Endodermal cell (in vitro differentiated cells): ENCODE data around the gene SYPL2. TPM values are rescaled to one million over a fixed set of nuclear protein-coding genes. Genes with fewer than 3 reads are reported as not detected.

Experiments used
- DNase-seq: peaks from one replicate; pipeline ENCODE4 v3.0.0-alpha.2; 2017
- H3K27ac ChIP-seq: 2 replicates; pipeline ENCODE4 v1.5.1; 2013; ENCODE audit warnings: mild to moderate bottlenecking, low read depth, low read length, moderate library complexity
- H3K27me3 ChIP-seq: 2 replicates; pipeline ENCODE4 v1.6.1; 2013; ENCODE audit warnings: mild to moderate bottlenecking, low read length, moderate library complexity; ENCODE audit not compliant: insufficient read depth, control insufficient read depth, poor library complexity, severe bottlenecking
- H3K36me3 ChIP-seq: 2 replicates; pipeline ENCODE4 v1.7.0; 2013; ENCODE audit warnings: mild to moderate bottlenecking, low read length, moderate library complexity; ENCODE audit not compliant: control insufficient read depth, insufficient read depth
- H3K4me1 ChIP-seq: one replicate; pipeline ENCODE4 v1.7.0; 2013; ENCODE audit warnings: low read length; ENCODE audit not compliant: control insufficient read depth, insufficient read depth
- H3K4me3 ChIP-seq: 2 replicates; pipeline ENCODE4 v1.5.1; 2013; ENCODE audit warnings: mild to moderate bottlenecking, low read length, moderate library complexity
- H3K9ac ChIP-seq: 2 replicates; pipeline ENCODE4 v1.6.1; 2013; ENCODE audit warnings: mild to moderate bottlenecking, low read length, moderate library complexity; ENCODE audit not compliant: poor library complexity, severe bottlenecking; ENCODE audit errors: extremely low read depth
- H3K9me3 ChIP-seq: 2 replicates; pipeline ENCODE4 v1.6.1; 2013; ENCODE audit warnings: mild to moderate bottlenecking, low read length, moderate library complexity; ENCODE audit not compliant: control insufficient read depth
- H3K27ac Mint-ChIP-seq: 2 replicates; pipeline ENCODE4 v1.8.0; 2020; ENCODE audit warnings: mixed read lengths
- H3K27me3 Mint-ChIP-seq: 2 replicates; pipeline ENCODE4 v1.8.0; 2021; ENCODE audit warnings: mild to moderate bottlenecking, mixed read lengths; ENCODE audit not compliant: insufficient read depth
- H3K36me3 Mint-ChIP-seq: 2 replicates; pipeline ENCODE4 v1.8.0; 2020; ENCODE audit warnings: low read depth, mixed read lengths
- H3K4me1 Mint-ChIP-seq: 2 replicates; pipeline ENCODE4 v1.8.0; 2020; ENCODE audit warnings: mixed read lengths
- H3K4me3 Mint-ChIP-seq: 2 replicates; pipeline ENCODE4 v1.8.0; 2020; ENCODE audit warnings: mild to moderate bottlenecking, moderate library complexity, mixed read lengths
- H3K9me3 Mint-ChIP-seq: 2 replicates; pipeline ENCODE4 v1.8.0; 2020; ENCODE audit warnings: mild to moderate bottlenecking, mixed read lengths
- CTCF ChIP-seq: fragments of 200-600 bp; sonication (generic); conservative IDR thresholded peaks from 2 replicates; pipeline ENCODE4 v1.5.0; 2021; ENCODE audit warnings: antibody characterized with exemption, mild to moderate bottlenecking
- WGBS, 2 experiments: methylation state at CpG; one replicate each; pipeline versions ENCODE4 v1.1.5 to v1.1.7; 2013; ENCODE audit warnings: missing lambda C conversion rate in 2 of 2, mixed read lengths in 1 of 2; ENCODE audit not compliant: insufficient coverage in 1 of 2, insufficient read length in 1 of 2; 5-methylcytosine and 5-hydroxymethylcytosine counted together
- total RNA-seq, 2 donors: library from RNA; stranded (reverse); fragmentation: NEBNext Ultra II Directional in 1 of 2; extraction: Animal tissue kit (Norgen Biotek cat#: 25700) in 1 of 2; gene quantifications; 2 replicates in 1 of 2; 3 replicates in 1 of 2; pipeline ENCODE4 v1.2.1, GENCODE V29; 2021

The SYPL2 gene
- total RNA-seq, 2 donors from 2014 or later, result 0.64 TPM; not detected in 1

GRCh38 chr1:109498161-109498801, 31.9 kb downstream of the SYPL2 start:
- Histone ChIP-seq H3K9ac (no peak overlapping the region), H3K9me3 (no peaks in the 10 kb centered on the region), H3K27ac (peak overlapping the region; percentile 61), H3K27me3 (no peaks in the 10 kb centered on the region), H3K4me1 (peaks cover 2% of the 10 kb centered on the region), H3K36me3 (no peaks in the 10 kb centered on the region), H3K4me3 (no peak overlapping the region)
- H3K4me1 Mint-ChIP-seq, result peaks cover 20% of the 10 kb centered on the region
- no peaks in the 10 kb centered on the region for H3K9me3 Mint-ChIP-seq
- no peak overlapping the region for H3K4me3 Mint-ChIP-seq
- DNase-seq, result peak; percentile 92
- no peak overlapping the region for H3K27ac Mint-ChIP-seq
- H3K36me3 Mint-ChIP-seq, result peaks cover 9% of the 10 kb centered on the region
- H3K27me3 Mint-ChIP-seq, result no peaks in the 10 kb centered on the region
- WGBS, 2 experiments, result 70 to 72% methylated on average over 11 to 12 of the region's 12 CpGs
- TF ChIP-seq CTCF, result peak; percentile 86

GRCh38 chr1:109499081-109499480, 32.7 kb downstream of the SYPL2 start:
- no peak overlapping the region for H3K9ac ChIP-seq
- no peaks in the 10 kb centered on the region for H3K27me3 ChIP-seq
- Mint-ChIP-seq H3K4me1 (peaks cover 20% of the 10 kb centered on the region), H3K4me3 (no peak overlapping the region), H3K27ac (no peak overlapping the region), H3K9me3 (no peaks in the 10 kb centered on the region), H3K36me3 (peaks cover 9% of the 10 kb centered on the region), H3K27me3 (no peaks in the 10 kb centered on the region)
- no peak overlapping the region for H3K4me3 ChIP-seq
- DNase-seq, result no peak
- H3K4me1 ChIP-seq, result peaks cover 2% of the 10 kb centered on the region
- WGBS, 2 experiments, result 95 to 100% methylated on average over 1 to 7 of the region's 7 CpGs
- no peak overlapping the region for H3K27ac ChIP-seq
- no peaks in the 10 kb centered on the region for H3K9me3 ChIP-seq
- no peaks in the 10 kb centered on the region for H3K36me3 ChIP-seq
- TF ChIP-seq CTCF, result no peak

- Mint-ChIP-seq H3K4me1 (peaks cover 20% of the 10 kb centered on the region), H3K27ac (no peak overlapping the region), H3K4me3 (no peak overlapping the region), H3K9me3 (no peaks in the 10 kb centered on the region), H3K36me3 (peaks cover 9% of the 10 kb centered on the region), H3K27me3 (no peaks in the 10 kb centered on the region)
- Histone ChIP-seq H3K4me1 (peaks cover 2% of the 10 kb centered on the region), H3K27ac (no peak overlapping the region), H3K9me3 (no peaks in the 10 kb centered on the region), H3K9ac (no peak overlapping the region), H3K27me3 (no peaks in the 10 kb centered on the region), H3K4me3 (no peak overlapping the region), H3K36me3 (no peaks in the 10 kb centered on the region)
- peak; percentile 81 for TF ChIP-seq CTCF
- DNase-seq, result peak; percentile 93
- WGBS, 2 experiments, result 80 to 90% methylated on average over 2 to 4 of the region's 4 CpGs
Observed at GRCh38 chr1:109499661-109500536, 33.6 kb downstream of the SYPL2 start.
